Stomach (tissue), 4 donors: Measurements from ENCODE around the gene RSL24D1.

Source experiments
- CTCF ChIP-seq, 7 experiments: fragments of 450-650 bp in 4 of 7; fragments of 200-600 bp in 3 of 7; sonication (generic) in 3 of 7; IDR thresholded peaks; one replicate each; pipeline ENCODE4 v1.5.1; 2016 to 2019; ENCODE audit warnings: antibody characterized with exemption in 7 of 7, control low read depth in 2 of 7, mild to moderate bottlenecking in 1 of 7
- EP300 ChIP-seq: sonication (generic); formaldehyde crosslinking; IDR thresholded peaks from one replicate; pipeline ENCODE4 v1.6.1; 2017; ENCODE audit warnings: antibody characterized with exemption
- POLR2A ChIP-seq, 4 donors: fragments of 450-650 bp; IDR thresholded peaks; one replicate each; pipeline ENCODE4 v1.6.1; 2016; ENCODE audit warnings: antibody characterized with exemption in 4 of 4, control low read depth in 2 of 4, mild to moderate bottlenecking in 1 of 4, moderate library complexity in 1 of 4
- POLR2AphosphoS5 ChIP-seq, 3 donors: sonication (generic); formaldehyde crosslinking; IDR thresholded peaks; one replicate each; pipeline ENCODE4 v1.6.1; 2016; ENCODE audit warnings: antibody characterized with exemption in 3 of 3

- TF ChIP-seq CTCF (IDR thresholded peaks at IDR 0.05), result no peak
- TF ChIP-seq POLR2A (IDR thresholded peaks at IDR 0.05), result no peak
- no peak for TF ChIP-seq POLR2AphosphoS5 (IDR thresholded peaks at IDR 0.05)
- TF ChIP-seq EP300, result no peak
These were observed 42.1 kb upstream of the RSL24D1 start for GRCh38 chr15:55238877-55239276.
